ENCODE measurements around the gene CELSR1. TPM values are rescaled to one million over a fixed set of nuclear protein-coding genes. Genes with fewer than 3 reads are reported as not detected.

The CELSR1 gene
- total RNA-seq, 3 donors from 2014 or later: 0.96 to 36.7 (median 21.2) TPM

GRCh38 chr22:46551996-46552395 lies 14.6 kb upstream of the CELSR1 start:
- TF ChIP-seq POLR2AphosphoS5 (IDR thresholded peaks at IDR 0.05): no peak
- TF ChIP-seq POLR2A (IDR thresholded peaks at IDR 0.05): no peak
- intact Hi-C loops (cut with DNase I; ENCODE audit: low total_unique reads): no loop called here
- no peak for DNase-seq (ENCODE audit: low spot score in 2 of 2)

DNA sequence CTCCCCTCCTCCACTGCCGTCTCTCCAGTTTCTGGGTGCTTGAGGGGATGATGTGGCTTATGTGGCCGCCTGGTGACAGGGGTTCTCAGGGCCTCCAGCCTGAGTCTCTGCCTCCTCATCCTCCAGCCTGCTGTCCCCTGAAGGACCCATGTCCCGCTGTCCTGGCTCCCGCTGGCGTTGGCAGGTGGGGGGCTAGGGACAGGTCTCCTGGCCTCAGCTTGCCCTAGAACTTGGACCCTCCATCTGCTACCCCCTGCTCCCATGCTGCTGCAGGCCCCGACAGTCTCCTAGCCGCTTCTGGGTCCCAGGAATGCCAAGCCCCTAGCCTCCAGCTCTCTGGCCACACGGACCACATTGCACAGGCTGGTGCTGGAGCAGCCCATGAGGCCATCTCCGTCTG lies 13.9 kb upstream of the CELSR1 start:
- no peak for DNase-seq (ENCODE audit: low spot score in 2 of 2)
- no peaks in the 10 kb centered on the region for H3K36me3 ChIP-seq
- peaks cover 8% of the 10 kb centered on the region in 2 donors for H3K4me1 ChIP-seq

More at GRCh38 chr22:46551996-46552395, 14.6 kb upstream of the CELSR1 start:
- no peak overlapping the region for H3K27ac ChIP-seq
- H3K27me3 ChIP-seq: no peaks in the 10 kb centered on the region
- H3K9me3 ChIP-seq: no peaks in the 10 kb centered on the region
- H3K4me1 ChIP-seq: peaks cover 4 to 8% of the 10 kb centered on the region in 2 donors
- no peaks in the 10 kb centered on the region for H3K36me3 ChIP-seq
- no peak overlapping the region for H3K4me3 ChIP-seq

GRCh38 chr22:46549971-46550641 lies 12.7 kb upstream of the CELSR1 start:
- TF ChIP-seq, protein P1, sequence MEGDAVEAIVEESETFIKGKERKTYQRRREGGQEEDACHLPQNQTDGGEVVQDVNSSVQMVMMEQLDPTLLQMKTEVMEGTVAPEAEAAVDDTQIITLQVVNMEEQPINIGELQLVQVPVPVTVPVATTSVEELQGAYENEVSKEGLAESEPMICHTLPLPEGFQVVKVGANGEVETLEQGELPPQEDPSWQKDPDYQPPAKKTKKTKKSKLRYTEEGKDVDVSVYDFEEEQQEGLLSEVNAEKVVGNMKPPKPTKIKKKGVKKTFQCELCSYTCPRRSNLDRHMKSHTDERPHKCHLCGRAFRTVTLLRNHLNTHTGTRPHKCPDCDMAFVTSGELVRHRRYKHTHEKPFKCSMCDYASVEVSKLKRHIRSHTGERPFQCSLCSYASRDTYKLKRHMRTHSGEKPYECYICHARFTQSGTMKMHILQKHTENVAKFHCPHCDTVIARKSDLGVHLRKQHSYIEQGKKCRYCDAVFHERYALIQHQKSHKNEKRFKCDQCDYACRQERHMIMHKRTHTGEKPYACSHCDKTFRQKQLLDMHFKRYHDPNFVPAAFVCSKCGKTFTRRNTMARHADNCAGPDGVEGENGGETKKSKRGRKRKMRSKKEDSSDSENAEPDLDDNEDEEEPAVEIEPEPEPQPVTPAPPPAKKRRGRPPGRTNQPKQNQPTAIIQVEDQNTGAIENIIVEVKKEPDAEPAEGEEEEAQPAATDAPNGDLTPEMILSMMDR (IDR thresholded peaks at IDR 0.05): no peak
- TF ChIP-seq POLR2AphosphoS5 (IDR thresholded peaks at IDR 0.05) (no peak), POLR2A (IDR thresholded peaks at IDR 0.05) (no peak)
- H3K36me3 ChIP-seq: no peaks in the 10 kb centered on the region
- H3K27ac ChIP-seq: no peak overlapping the region
- no peaks in the 10 kb centered on the region for H3K9me3 ChIP-seq
- intact Hi-C loops (cut with DNase I; ENCODE audit: low total_unique reads): no loop called here
- no peak for DNase-seq (ENCODE audit: low spot score in 2 of 2)
- no peak overlapping the region for H3K4me3 ChIP-seq
- H3K4me1 ChIP-seq: peaks cover 8% of the 10 kb centered on the region in 2 donors
- H3K27me3 ChIP-seq: no peaks in the 10 kb centered on the region

More for the DNA sequence above, 13.9 kb upstream of the CELSR1 start:
- H3K4me3 ChIP-seq: no peak overlapping the region
- H3K27me3 ChIP-seq: no peaks in the 10 kb centered on the region
- no peaks in the 10 kb centered on the region for H3K9me3 ChIP-seq
- H3K27ac ChIP-seq: no peak overlapping the region
- TF ChIP-seq POLR2AphosphoS5 (IDR thresholded peaks at IDR 0.05) (no peak), POLR2A (IDR thresholded peaks at IDR 0.05) (no peak)
- TF ChIP-seq, protein P1 (IDR thresholded peaks at IDR 0.05): no peak
- intact Hi-C loops (cut with DNase I; ENCODE audit: low total_unique reads): no loop called here

DNA sequence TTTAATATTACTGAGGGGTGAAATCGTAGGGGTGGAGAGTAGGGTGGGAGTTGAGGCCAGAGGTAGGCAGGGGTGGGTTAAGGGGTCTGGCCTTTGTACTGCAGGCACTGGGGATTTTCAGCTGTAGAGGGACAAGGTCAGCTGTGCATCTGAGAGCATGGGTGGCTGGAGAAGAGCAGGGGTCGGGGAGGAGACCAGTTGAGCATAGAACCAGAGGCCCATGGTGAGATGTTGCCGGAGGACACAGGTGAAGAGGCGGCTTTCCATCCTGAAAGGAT lies 12.1 kb upstream of the CELSR1 start:
- no peak for DNase-seq (ENCODE audit: low spot score in 2 of 2)
- Histone ChIP-seq H3K9me3 (no peaks in the 10 kb centered on the region), H3K27ac (peak overlapping the region in 1 of 2 donors; percentile 88), H3K36me3 (no peaks in the 10 kb centered on the region), H3K27me3 (no peaks in the 10 kb centered on the region), H3K4me1 (peaks cover 8% of the 10 kb centered on the region in 2 donors), H3K4me3 (no peak overlapping the region)
- no peak for TF ChIP-seq POLR2A (IDR thresholded peaks at IDR 0.05)
- TF ChIP-seq, protein P1 (IDR thresholded peaks at IDR 0.05): no peak
- no peak for TF ChIP-seq POLR2AphosphoS5 (IDR thresholded peaks at IDR 0.05)
- intact Hi-C loops (cut with DNase I; ENCODE audit: low total_unique reads): no loop called here

GRCh38 chr22:46547883-46548244 lies 10.4 kb upstream of the CELSR1 start:
- peak overlapping the region; percentile 77 to 88 for H3K27ac ChIP-seq
- no peak overlapping the region for H3K4me3 ChIP-seq
- H3K27me3 ChIP-seq: no peaks in the 10 kb centered on the region
- H3K4me1 ChIP-seq: peaks cover 8% of the 10 kb centered on the region in 2 donors
- no peaks in the 10 kb centered on the region for H3K9me3 ChIP-seq
- intact Hi-C loops (cut with DNase I; ENCODE audit: low total_unique reads): no loop called here
- TF ChIP-seq POLR2A (IDR thresholded peaks at IDR 0.05): no peak
- TF ChIP-seq POLR2AphosphoS5 (IDR thresholded peaks at IDR 0.05): peak in 1 of 3 donors; percentile 53
- TF ChIP-seq, protein P1 (IDR thresholded peaks at IDR 0.05): no peak
- H3K36me3 ChIP-seq: no peaks in the 10 kb centered on the region
- peak in 1 of 2 donors; percentile 62 for DNase-seq (ENCODE audit: low spot score in 2 of 2)
